CD4-positive, alpha-beta T cell treated with Interleukin-6 at 100 ng/mL for 8 hours (primary cell): ENCODE data around the gene ZNF140.
A peak's percentile ranks its signal among the peaks of the same experiment; 100 is the strongest.

Experiments
- DNase-seq: peaks from one replicate; pipeline ENCODE4 v3.0.0-alpha.2; 2020; ENCODE audit warnings: mixed read lengths, low spot score

The ZNF140 gene

GRCh38 chr12:133080368-133081158, at the start of gene ZNF140:
ZNF140 (plus strand) TSS chr12:133080923; CDS start chr12:133081321, 398 bp downstream.
- DNase-seq = peak; percentile 95

DNA sequence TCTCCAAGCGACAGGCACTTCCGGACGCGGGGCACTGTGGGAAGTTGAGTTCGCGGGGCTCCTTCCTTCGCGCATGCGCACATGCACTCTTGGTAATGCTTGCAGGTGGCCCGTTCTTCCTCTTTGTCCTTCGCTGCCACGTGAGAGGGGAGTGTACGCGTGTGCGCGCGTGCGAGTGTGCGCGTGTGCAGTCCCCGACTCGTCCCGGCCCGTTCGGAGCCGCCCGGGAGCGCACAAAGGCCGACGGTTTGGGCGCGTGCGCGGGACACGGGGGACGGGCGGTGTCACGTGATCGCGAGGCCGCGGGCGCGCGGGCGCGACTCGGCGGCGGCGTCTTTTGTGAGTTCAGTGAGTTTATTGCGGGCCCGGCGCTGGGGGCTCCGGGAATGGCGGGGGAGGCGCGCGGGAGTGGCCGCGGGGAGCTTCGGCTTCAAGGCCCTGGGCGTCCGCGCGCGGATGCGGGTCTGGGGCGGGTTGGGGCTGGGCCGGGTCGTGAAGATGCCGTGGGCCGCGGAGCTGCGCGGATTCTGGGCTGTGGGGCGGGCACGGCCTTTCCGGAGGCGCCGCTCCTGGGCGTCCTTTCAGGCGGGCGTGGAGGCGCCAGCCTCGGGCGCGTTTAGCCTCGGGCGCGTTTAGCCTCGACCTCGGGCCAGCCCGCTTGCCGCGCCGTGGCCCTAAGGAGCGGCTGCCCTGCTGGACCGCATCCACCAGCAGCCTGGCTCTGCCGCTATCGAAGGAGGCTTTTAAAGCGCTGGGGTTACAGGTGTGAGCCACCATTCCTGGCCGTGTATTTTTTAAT, 43.3 kb upstream of the ZNF140 start, which contains the start of gene ZNF84:
ZNF84 (plus strand) TSS at position 303 of the 799 bp plus-strand sequence. CDS start 3,959 bp downstream, outside the sequence.
- DNase-seq = peak; percentile 97

DNA sequence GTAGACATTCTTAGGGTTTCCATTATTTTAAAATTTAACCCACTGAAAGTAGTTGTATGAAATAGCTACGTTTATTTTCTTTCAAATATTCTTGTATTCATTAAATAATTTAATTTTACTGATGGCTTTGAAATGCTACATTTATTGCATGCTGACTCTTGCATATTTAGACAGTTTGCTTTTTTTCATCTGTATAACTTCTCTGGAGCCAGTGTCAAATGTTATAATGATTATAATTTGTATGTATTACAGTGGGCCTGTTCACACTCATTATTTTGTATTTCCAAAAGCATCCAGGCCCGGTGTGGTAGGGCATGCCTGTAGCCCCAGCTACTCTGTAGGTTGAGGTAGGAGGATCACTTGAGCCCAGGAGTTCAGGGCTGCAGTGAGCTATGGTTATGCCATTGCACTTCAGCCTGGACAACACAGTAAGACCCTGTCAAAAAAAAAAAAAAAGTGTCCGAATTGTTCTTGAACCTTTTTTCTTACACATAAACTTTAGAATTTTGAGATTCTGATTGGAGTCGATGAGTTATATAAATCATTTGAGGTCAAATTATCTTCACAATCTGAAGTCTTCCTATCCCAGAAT, 42.5 kb upstream of the ZNF140 start:
- DNase-seq = no peak

- DNase-seq = no peak
Measured at GRCh38 chr12:133046698-133047097, 34.0 kb upstream of the ZNF140 start.

GRCh38 chr12:133057446-133057845, 23.3 kb upstream of the ZNF140 start:
- no peak for DNase-seq

- DNase-seq = no peak
Measured at GRCh38 chr12:133058203-133059113, 22.3 kb upstream of the ZNF140 start.

- no peak for DNase-seq
Measured at GRCh38 chr12:133061954-133062353, 18.8 kb upstream of the ZNF140 start.

DNA sequence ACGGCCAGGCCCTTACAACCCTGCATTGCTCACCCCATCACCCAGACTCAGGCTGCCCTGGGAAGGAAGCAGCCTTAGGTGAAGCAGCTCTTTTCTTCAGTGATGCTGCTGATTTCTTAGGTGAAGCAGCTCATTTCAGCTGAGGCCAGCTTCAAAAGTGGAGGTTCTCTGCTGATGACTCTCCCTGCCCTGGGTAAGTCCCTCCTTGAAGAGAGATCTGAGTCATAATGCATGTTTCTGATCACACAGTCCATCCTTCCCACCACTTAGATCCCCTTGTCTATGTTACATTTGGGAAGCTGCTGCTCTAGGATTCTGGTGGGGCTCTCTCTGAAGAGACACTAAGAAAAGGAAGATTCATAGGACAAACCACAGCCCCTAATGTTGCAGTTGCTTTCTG, 17.2 kb upstream of the ZNF140 start:
- no peak for DNase-seq

DNA sequence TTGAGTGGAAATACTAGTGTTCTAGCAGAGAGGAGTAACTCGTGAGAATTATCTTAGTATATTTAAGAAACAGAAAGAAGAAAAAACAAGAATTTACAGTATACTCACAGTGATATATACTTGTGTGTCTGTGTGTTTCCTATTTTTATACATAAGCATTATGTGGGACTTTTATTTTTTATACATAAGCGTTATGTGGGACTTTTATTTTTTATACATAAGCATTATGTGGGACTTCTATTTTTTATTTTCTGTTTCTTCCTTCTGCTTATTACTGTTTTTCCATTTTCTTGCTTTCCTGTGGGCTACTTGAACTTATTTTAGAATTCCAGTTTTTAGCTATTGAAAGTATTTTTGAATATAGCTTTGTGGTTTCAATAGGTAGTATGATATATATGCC, 6.9 kb upstream of the ZNF140 start:
- DNase-seq = no peak

GRCh38 chr12:133080026-133080367, 726 bp upstream of the ZNF140 start:
- DNase-seq = peak; percentile 97

GRCh38 chr12:133081159-133081780, 547 bp downstream of the ZNF140 start:
- DNase-seq = no peak

DNA sequence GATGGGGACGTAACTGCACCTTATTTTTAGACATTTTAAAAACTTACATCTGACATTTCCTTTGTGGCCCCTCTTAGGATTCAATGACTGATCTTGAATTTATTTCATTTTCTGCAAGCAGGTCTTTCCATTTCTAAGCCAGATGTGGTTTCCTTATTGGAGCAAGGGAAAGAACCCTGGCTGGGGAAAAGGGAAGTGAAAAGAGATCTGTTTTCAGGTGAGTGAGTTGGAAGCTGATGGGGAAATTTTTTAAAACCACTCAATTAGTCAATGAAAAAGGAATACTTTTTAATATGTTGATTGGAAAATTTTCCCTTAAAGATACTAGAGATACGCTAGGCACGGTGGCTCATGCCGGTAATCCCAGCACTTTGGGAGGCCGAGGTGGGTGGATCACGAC, 2.6 kb downstream of the ZNF140 start:
- DNase-seq = no peak

- no peak for DNase-seq
Measured at GRCh38 chr12:133105620-133106019, 24.9 kb downstream of the ZNF140 start.

DNA sequence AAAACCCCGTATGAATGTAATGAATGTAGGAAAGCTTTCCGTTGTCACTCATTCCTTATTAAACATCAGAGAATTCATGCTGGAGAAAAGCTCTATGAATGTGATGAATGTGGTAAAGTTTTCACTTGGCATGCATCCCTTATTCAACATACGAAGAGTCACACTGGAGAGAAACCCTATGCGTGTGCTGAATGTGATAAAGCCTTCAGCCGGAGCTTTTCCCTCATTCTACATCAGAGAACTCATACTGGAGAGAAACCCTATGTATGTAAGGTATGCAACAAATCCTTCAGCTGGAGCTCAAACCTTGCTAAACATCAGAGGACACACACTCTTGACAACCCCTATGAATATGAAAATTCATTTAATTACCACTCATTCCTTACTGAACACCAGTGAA, 25.5 kb downstream of the ZNF140 start:
- DNase-seq = no peak

DNA sequence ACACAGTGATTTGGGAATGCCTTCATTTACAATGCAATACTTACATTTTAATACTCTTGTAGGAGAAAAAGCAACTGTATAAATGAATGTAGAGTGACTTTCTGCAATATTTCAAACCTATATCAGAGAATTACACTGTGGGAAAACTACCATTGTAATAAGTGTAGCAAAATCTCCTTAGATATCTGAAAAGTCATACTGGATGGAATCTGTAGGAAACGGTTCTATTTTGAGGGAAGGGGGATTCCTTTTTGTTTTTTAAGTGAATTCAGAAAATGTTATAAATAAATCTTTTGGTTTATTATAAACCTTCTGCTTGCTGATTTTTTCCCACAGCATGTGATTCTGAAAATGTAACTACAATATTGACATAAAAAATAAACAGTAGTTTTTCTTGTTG, 26.4 kb downstream of the ZNF140 start:
- no peak for DNase-seq

GRCh38 chr12:133108150-133108549, 27.4 kb downstream of the ZNF140 start:
- DNase-seq = no peak

DNA sequence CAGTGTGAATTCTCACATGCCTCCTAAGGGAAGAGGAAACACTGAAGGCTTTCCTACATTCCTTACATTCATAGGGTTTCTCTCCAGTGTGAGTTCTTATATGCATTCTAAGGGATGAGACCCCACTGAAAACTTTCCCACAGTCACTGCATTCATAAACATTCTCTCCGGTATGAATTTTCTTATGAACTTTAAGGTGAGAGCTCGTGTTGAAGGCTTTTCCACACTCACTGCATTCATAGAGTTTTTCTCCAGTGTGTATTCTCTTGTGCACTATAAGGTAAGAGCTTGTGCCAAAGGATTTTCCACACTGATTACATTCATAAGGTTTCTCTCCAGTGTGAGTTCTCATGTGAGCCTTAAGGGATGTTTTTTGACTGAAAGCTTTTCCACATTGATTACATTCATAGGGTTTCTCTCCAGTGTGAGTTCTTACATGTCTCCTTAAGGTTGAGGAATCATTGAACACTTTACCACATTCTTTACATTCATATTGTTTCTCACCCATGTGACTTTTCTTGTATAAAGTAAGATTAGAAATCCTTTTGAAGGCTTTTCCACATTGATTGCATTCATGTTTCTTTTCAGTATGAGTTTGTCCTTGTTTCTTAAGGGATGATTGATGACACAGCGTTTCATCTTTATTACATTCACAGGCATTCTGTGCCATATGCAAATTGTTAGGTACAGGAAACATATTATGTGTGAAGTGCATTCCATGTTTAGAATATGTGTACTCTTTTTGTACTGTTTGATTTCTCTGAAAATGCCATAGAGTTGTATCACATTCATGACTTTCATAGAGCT, 39.9 kb downstream of the ZNF140 start:
- no peak for DNase-seq

DNA sequence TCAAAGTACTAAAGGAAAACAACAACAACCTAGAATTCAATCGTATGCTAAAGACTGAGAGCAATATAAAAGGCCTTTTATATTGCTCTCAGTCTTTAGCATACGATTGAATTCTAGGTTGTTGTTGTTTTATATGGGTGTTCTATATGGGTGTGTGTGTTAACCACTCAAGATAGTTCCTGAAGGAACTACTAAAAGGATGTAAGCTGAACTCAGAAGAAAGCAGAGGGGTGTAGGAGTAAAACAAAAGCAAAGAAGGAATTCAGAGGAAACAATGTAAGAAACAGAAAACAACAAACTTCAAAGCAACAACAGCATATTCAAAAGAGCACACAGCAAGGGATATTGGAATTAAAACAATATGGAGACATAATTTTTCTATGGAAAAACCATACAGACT, 44.0 kb downstream of the ZNF140 start:
- no peak for DNase-seq

DNA sequence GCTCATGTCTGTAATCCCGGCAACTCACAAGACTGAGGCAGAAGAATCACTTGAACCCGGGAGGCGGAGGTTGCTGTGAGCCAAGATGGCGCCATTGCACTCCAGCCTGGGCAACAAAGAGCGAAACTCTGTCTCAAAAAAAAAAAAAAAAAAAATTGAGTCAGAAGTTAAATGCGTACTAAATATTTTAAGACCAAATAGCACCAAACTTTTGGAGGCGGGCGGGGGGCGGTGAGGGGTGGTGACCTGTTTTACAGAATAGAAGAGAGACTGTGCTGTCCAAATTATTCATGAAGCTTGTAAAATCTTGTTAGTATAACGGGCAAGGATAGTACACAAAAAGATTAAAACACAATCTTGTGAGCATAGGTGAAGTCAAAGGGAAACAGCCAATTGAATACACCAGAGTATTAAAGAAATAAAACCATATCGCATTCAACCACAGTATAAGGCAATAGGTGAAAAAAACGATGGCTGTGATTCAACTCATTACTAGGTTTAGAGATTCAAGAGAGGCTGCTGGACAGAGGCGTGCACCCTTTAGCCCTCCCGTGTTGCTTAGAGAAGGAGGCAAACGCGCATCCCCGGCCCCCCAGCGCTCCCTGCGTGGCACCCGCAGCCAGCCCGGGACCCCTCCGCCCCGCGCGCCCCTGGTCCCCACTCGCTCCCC, 48.8 kb downstream of the ZNF140 start:
- DNase-seq = no peak
